A549 (cell line): ENCODE data around the gene ARHGAP10. TPM values are rescaled to one million over a fixed set of nuclear protein-coding genes. Genes with fewer than 3 reads are reported as not detected.

Source experiments
- ATAC-seq, 2 experiments: fragments of 200-7000 bp in 1 of 2; fragments of >200 bp in 1 of 2; cut with Nextera tagmentation in 1 of 2; cut with Tn5 transposase in 1 of 2; 3 replicates each; pipeline versions ENCODE4 v1.8.0 to v1.9.1; 2018 to 2020; ENCODE audit warnings: mild to moderate bottlenecking in 1 of 2, moderate library complexity in 1 of 2
- CTCF ChIA-PET: fragments of 300-600 bp; sonication (Branson Sonifier 250); formaldehyde crosslinking; extraction: SDS; loops from one replicate; lab custom pipeline; 2021; ENCODE audit warnings: antibody characterized with exemption, inconsistent platforms; lab: Yijun Ruan, JAX
- POLR2A ChIA-PET: fragments of 350-600 bp; formaldehyde crosslinking; extraction: SDS; loops from one replicate; lab custom pipeline; 2021; ENCODE audit warnings: antibody characterized with exemption, inconsistent platforms; lab: Yijun Ruan, JAX
- DNase-seq, 2 experiments: peaks; one replicate each; pipeline versions ENCODE4 v3.0.0 to v3.0.0-alpha.2; 2011 to 2016; ENCODE audit warnings: low read depth in 1 of 2, low spot score in 1 of 2
- FAIRE-seq: peaks from 2 replicates; lab custom pipeline; 2011; peaks lifted over from hg19 to GRCh38; lab: Jason Lieb, UNC
- H3K27ac ChIP-seq, 2 experiments: fragments of >200 bp; sonication (Bioruptor Twin); formaldehyde crosslinking; 3 replicates each; pipeline ENCODE4 v1.5.1; 2016 to 2017
- H3K4me1 ChIP-seq: fragments of >200 bp; sonication (Bioruptor Twin); formaldehyde crosslinking; 3 replicates; pipeline ENCODE4 v1.6.1; 2016
- H3K4me2 ChIP-seq: fragments of >200 bp; sonication (Bioruptor Twin); formaldehyde crosslinking; 3 replicates; pipeline ENCODE4 v1.6.1; 2016
- H3K4me3 ChIP-seq: fragments of >200 bp; sonication (Bioruptor Twin); formaldehyde crosslinking; 3 replicates; pipeline ENCODE4 v1.5.1; 2016
- H3K9me3 ChIP-seq: fragments of >200 bp; sonication (Bioruptor Twin); formaldehyde crosslinking; 3 replicates; pipeline ENCODE4 v1.6.1; 2016
- BHLHE40 ChIP-seq: IDR thresholded peaks from 2 replicates; pipeline ENCODE4 v1.6.1; 2012; ENCODE audit warnings: low read depth, low read length, inconsistent platforms
- CEBPB ChIP-seq, 2 experiments: fragments of >200 bp in 1 of 2; sonication (Bioruptor Twin) in 1 of 2; formaldehyde crosslinking in 1 of 2; IDR thresholded peaks; 2 replicates each; pipeline ENCODE4 v1.6.1; 2012 to 2016
- CHD4 ChIP-seq: fragments of 200-600 bp; sonication (generic); IDR thresholded peaks from 2 replicates; pipeline ENCODE4 v1.6.1; 2016; ENCODE audit warnings: antibody characterized with exemption, mild to moderate bottlenecking, borderline replicate concordance
- EHF ChIP-seq: fragments of 250-450 bp; sonication (Bioruptor Pico); IDR thresholded peaks from 2 replicates; pipeline ENCODE4 v1.5.0; 2020; ENCODE audit warnings: mild to moderate bottlenecking
- EP300 ChIP-seq, 2 experiments: fragments of >200 bp; sonication (Bioruptor Twin); formaldehyde crosslinking; IDR thresholded peaks; 2 replicates in 1 of 2; 3 replicates in 1 of 2; pipeline ENCODE4 v1.6.1; 2016 to 2017
- ESRRA ChIP-seq: fragments of 150-350 bp; IDR thresholded peaks from 2 replicates; pipeline ENCODE4 v1.6.1; 2014; ENCODE audit warnings: mild to moderate bottlenecking, low read length, borderline replicate concordance
- FOSL2 ChIP-seq, 2 experiments: fragments of 450-650 bp in 1 of 2; fragments of >200 bp in 1 of 2; sonication (Bioruptor Twin) in 1 of 2; formaldehyde crosslinking; IDR thresholded peaks; 2 replicates each; pipeline versions ENCODE4 v1.5.0 to v1.6.1; 2016 to 2020; ENCODE audit warnings: mild to moderate bottlenecking in 1 of 2, moderate library complexity in 1 of 2
- HOXB13 ChIP-seq: fragments of 250-450 bp; sonication (Bioruptor Pico); IDR thresholded peaks from 2 replicates; pipeline ENCODE4 v1.5.0; 2020; ENCODE audit warnings: low read depth, mild to moderate bottlenecking, moderate library complexity
- HOXB5 ChIP-seq: fragments of 250-450 bp; sonication (Bioruptor Pico); IDR thresholded peaks from 2 replicates; pipeline ENCODE4 v1.5.0; 2020; ENCODE audit warnings: mild to moderate bottlenecking, moderate library complexity
- KDM1A ChIP-seq: fragments of 200-600 bp; sonication (generic); IDR thresholded peaks from 2 replicates; pipeline ENCODE4 v1.6.1; 2016; ENCODE audit warnings: low read depth, mild to moderate bottlenecking
- MAZ ChIP-seq: fragments of 150-350 bp; IDR thresholded peaks from 2 replicates; pipeline ENCODE4 v1.6.1; 2014; ENCODE audit warnings: antibody characterized with exemption, low read depth, low read length, borderline replicate concordance
- NFE2L2 ChIP-seq: fragments of 150-350 bp; conservative IDR thresholded peaks from 2 replicates; pipeline ENCODE4 v1.6.1; 2014; ENCODE audit warnings: low read length
- NPAS2 ChIP-seq: fragments of 250-450 bp; sonication (Bioruptor Pico); IDR thresholded peaks from 2 replicates; pipeline ENCODE4 v1.8.0; 2022; ENCODE audit warnings: mild to moderate bottlenecking, moderate library complexity, borderline replicate concordance
- POLR2AphosphoS2 ChIP-seq: conservative IDR thresholded peaks from 2 replicates; pipeline ENCODE4 v1.6.1; 2012; ENCODE audit warnings: low read length, improper control_type of control experiment, inconsistent platforms
- RARB ChIP-seq: fragments of 250-450 bp; sonication (Bioruptor Pico); IDR thresholded peaks from 2 replicates; pipeline ENCODE4 v1.8.0; 2021; ENCODE audit warnings: mild to moderate bottlenecking, moderate library complexity
- RFX5 ChIP-seq: fragments of 450-650 bp; IDR thresholded peaks from 2 replicates; pipeline ENCODE4 v1.7.1; 2014; ENCODE audit warnings: antibody characterized with exemption, mild to moderate bottlenecking, moderate library complexity
- ZNF302 ChIP-seq: fragments of 250-450 bp; sonication (Bioruptor Pico); IDR thresholded peaks from 2 replicates; pipeline ENCODE4 v1.9.0; 2021; ENCODE audit warnings: inconsistent platforms, mild to moderate bottlenecking, moderate library complexity
- WGBS: methylation state at CpG from one replicate; pipeline ENCODE4 v1.1.6; 2017; ENCODE audit errors: missing lambda C conversion rate; 5-methylcytosine and 5-hydroxymethylcytosine counted together
- polyA plus RNA-seq, 4 experiments: library from polyadenylated mRNA; depleted of rRNA in 3 of 4; stranded (reverse); fragments of >200 nt; fragmentation: RNase III in 1 of 4; extraction: RNeasy Plus Mini Kit Qiagen cat#74134 plus additional on column Dnase treatment in 1 of 4; gene quantifications; 2 replicates in 3 of 4; 3 replicates in 1 of 4; pipeline ENCODE4 v1.2.3, GENCODE V29; 2011 to 2017
- TF ChIP-seq, protein P1 (sequence below): IDR thresholded peaks from 2 replicates; pipeline ENCODE4 v1.6.1; 2012
- TF ChIP-seq, protein P2 (sequence below): fragments of 200-600 bp; sonication (generic); IDR thresholded peaks from 2 replicates; pipeline ENCODE4 v1.6.1; 2016; ENCODE audit warnings: antibody characterized with exemption, mild to moderate bottlenecking, moderate library complexity
- TF ChIP-seq, protein P3 (sequence below): fragments of >200 bp; sonication (Bioruptor Twin); formaldehyde crosslinking; IDR thresholded peaks from 3 replicates; pipeline ENCODE4 v1.6.1; 2016
- TF ChIP-seq, protein P4 (sequence below): fragments of 250-450 bp; sonication (Bioruptor Pico); IDR thresholded peaks from 2 replicates; pipeline ENCODE4 v1.5.0; 2020; ENCODE audit warnings: low read depth, mild to moderate bottlenecking, moderate library complexity
- TF ChIP-seq, protein P5 (sequence below): fragments of 450-650 bp; IDR thresholded peaks from 2 replicates; pipeline ENCODE4 v1.6.1; 2014; ENCODE audit warnings: antibody characterized with exemption
- TF ChIP-seq, protein P6 (sequence below): IDR thresholded peaks from 2 replicates; pipeline ENCODE4 v1.6.1; 2012; ENCODE audit warnings: low read depth, borderline replicate concordance

Gene ARHGAP10
- polyA plus RNA-seq, 2 of the 4 experiments (the other 2 are of a cell fraction) = 7.0 to 7.2 TPM

DNA sequence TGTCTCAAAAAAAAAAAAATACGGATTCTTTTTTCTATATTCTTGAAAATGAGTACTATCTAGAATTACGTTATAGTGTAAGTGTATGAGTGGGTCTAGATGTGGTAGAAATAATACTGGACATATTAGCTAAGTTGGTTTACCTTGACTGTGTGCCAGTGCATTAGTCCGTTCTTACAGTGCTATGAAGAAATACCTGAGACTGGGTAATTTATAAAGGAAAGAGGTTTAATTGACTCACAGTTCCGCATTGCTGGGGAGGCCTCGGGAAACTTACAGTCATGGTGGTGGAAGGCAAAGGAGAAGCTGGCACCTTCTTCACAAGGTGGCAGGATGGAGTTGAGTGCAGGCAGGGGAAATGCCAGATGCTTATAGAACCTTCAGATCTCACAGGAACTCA is 92.4 kb downstream of the ARHGAP10 start:
- no peak overlapping the region for H3K4me3 ChIP-seq

DNA sequence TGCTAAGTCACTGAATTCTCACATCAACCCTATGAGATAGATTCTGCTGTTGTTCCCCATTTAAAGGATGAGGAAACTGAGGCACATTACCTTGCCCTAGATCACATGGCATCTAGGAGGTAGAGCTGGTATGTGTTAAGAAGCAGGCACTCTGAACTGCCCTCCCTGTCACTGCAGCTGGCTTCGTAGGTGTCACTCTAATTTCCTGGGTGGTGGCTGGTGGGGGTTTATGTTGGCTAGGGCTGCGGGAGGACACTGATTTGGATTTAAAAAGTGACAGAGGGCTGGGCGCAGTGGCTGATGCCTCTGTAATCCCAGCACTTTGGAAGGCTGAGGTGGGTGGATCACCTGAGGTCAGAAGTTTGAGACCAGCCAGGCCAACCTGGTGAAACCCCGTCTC is 93.0 kb downstream of the ARHGAP10 start:
- ChIA-PET CTCF (interaction anchor here (0.8 to 2.0 kb wide), 2 partner anchors 8 to 42 kb away, joined by 3 to 13 read pairs; no protein-coding TSS in a partner anchor), POLR2A (no interaction called here)
- no peak overlapping the region for H3K27ac ChIP-seq
- no peak for DNase-seq
- no peak for FAIRE-seq
- WGBS = 97% methylated on average over 4 of the region's 4 CpGs
- no peak overlapping the region for H3K4me2 ChIP-seq
- H3K9me3 ChIP-seq = no peaks in the 10 kb centered on the region
- TF ChIP-seq RFX5 = no peak
- TF ChIP-seq HOXB13 (CRISPR knock-in tag) = no peak
- TF ChIP-seq CHD4 = no peak
- TF ChIP-seq, protein P1, sequence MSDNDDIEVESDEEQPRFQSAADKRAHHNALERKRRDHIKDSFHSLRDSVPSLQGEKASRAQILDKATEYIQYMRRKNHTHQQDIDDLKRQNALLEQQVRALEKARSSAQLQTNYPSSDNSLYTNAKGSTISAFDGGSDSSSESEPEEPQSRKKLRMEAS = no peak
- TF ChIP-seq, protein P2, sequence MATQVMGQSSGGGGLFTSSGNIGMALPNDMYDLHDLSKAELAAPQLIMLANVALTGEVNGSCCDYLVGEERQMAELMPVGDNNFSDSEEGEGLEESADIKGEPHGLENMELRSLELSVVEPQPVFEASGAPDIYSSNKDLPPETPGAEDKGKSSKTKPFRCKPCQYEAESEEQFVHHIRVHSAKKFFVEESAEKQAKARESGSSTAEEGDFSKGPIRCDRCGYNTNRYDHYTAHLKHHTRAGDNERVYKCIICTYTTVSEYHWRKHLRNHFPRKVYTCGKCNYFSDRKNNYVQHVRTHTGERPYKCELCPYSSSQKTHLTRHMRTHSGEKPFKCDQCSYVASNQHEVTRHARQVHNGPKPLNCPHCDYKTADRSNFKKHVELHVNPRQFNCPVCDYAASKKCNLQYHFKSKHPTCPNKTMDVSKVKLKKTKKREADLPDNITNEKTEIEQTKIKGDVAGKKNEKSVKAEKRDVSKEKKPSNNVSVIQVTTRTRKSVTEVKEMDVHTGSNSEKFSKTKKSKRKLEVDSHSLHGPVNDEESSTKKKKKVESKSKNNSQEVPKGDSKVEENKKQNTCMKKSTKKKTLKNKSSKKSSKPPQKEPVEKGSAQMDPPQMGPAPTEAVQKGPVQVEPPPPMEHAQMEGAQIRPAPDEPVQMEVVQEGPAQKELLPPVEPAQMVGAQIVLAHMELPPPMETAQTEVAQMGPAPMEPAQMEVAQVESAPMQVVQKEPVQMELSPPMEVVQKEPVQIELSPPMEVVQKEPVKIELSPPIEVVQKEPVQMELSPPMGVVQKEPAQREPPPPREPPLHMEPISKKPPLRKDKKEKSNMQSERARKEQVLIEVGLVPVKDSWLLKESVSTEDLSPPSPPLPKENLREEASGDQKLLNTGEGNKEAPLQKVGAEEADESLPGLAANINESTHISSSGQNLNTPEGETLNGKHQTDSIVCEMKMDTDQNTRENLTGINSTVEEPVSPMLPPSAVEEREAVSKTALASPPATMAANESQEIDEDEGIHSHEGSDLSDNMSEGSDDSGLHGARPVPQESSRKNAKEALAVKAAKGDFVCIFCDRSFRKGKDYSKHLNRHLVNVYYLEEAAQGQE = no peak
- TF ChIP-seq, protein P3, sequence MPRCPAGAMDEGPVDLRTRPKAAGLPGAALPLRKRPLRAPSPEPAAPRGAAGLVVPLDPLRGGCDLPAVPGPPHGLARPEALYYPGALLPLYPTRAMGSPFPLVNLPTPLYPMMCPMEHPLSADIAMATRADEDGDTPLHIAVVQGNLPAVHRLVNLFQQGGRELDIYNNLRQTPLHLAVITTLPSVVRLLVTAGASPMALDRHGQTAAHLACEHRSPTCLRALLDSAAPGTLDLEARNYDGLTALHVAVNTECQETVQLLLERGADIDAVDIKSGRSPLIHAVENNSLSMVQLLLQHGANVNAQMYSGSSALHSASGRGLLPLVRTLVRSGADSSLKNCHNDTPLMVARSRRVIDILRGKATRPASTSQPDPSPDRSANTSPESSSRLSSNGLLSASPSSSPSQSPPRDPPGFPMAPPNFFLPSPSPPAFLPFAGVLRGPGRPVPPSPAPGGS = no peak
- no peak for TF ChIP-seq EHF (CRISPR knock-in tag)
- TF ChIP-seq, protein P4, sequence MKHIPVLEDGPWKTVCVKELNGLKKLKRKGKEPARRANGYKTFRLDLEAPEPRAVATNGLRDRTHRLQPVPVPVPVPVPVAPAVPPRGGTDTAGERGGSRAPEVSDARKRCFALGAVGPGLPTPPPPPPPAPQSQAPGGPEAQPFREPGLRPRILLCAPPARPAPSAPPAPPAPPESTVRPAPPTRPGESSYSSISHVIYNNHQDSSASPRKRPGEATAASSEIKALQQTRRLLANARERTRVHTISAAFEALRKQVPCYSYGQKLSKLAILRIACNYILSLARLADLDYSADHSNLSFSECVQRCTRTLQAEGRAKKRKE (CRISPR knock-in tag) = no peak
- TF ChIP-seq FOSL2 (IDR thresholded peaks at IDR 0.05) = no peak
- TF ChIP-seq FOSL2 (CRISPR knock-in tag; IDR thresholded peaks at IDR 0.05) = no peak
- no peak for TF ChIP-seq MAZ
- TF ChIP-seq, protein P5, sequence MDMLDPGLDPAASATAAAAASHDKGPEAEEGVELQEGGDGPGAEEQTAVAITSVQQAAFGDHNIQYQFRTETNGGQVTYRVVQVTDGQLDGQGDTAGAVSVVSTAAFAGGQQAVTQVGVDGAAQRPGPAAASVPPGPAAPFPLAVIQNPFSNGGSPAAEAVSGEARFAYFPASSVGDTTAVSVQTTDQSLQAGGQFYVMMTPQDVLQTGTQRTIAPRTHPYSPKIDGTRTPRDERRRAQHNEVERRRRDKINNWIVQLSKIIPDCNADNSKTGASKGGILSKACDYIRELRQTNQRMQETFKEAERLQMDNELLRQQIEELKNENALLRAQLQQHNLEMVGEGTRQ = no peak
- no peak for TF ChIP-seq RARB (CRISPR knock-in tag)
- TF ChIP-seq NFE2L2 = no peak
- no peak for TF ChIP-seq ZNF302 (CRISPR knock-in tag)
- no peak for TF ChIP-seq ESRRA
- TF ChIP-seq HOXB5 (CRISPR knock-in tag) = no peak
- no peak for TF ChIP-seq NPAS2
- TF ChIP-seq EP300 (IDR thresholded peaks at IDR 0.05) = no peak
- ATAC-seq = no peak
- peaks cover 8% of the 10 kb centered on the region; the same call in 1 of the 3 replicates for H3K4me1 ChIP-seq
- no peak overlapping the region for H3K4me3 ChIP-seq

More for the DNA sequence above, 92.4 kb downstream of the ARHGAP10 start:
- DNase-seq (no peak), FAIRE-seq (no peak), ATAC-seq (no peak)
- H3K27ac ChIP-seq = no peak overlapping the region
- no peak overlapping the region for H3K4me2 ChIP-seq
- H3K4me1 ChIP-seq = 0 out of 3 replicates have a peak, but pooled peaks cover 6% of the 10 kb centered on the region
- no peak for TF ChIP-seq BHLHE40
- TF ChIP-seq POLR2AphosphoS2 = no peak
- no peak for TF ChIP-seq FOSL2 (IDR thresholded peaks at IDR 0.05)
- TF ChIP-seq FOSL2 (CRISPR knock-in tag; IDR thresholded peaks at IDR 0.05) = no peak
- TF ChIP-seq, protein P6, sequence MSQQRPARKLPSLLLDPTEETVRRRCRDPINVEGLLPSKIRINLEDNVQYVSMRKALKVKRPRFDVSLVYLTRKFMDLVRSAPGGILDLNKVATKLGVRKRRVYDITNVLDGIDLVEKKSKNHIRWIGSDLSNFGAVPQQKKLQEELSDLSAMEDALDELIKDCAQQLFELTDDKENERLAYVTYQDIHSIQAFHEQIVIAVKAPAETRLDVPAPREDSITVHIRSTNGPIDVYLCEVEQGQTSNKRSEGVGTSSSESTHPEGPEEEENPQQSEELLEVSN = no peak
- TF ChIP-seq CEBPB (IDR thresholded peaks at IDR 0.05) = no peak
- TF ChIP-seq, protein P5 = no peak
- TF ChIP-seq KDM1A = no peak
- no peak for TF ChIP-seq RFX5
- H3K9me3 ChIP-seq = no peaks in the 10 kb centered on the region
- POLR2A ChIA-PET = no interaction called here
- WGBS = 90% methylated on average over 5 of the region's 5 CpGs
- CTCF ChIA-PET = interaction anchor here (1.2 to 2.0 kb wide), 2 partner anchors 8 to 42 kb away, joined by 3 to 13 read pairs; no protein-coding TSS in a partner anchor
